Measurements from ENCODE around the gene WEE2. TPM values are rescaled to one million over a fixed set of nuclear protein-coding genes. Genes with fewer than 3 reads are reported as not detected.

The WEE2 gene
- total RNA-seq, 4 donors from 2014 or later, result not detected

GRCh38 chr7:141737836-141738591, 29.9 kb downstream of the WEE2 start, which contains the start of gene SSBP1:
Gene SSBP1, plus strand, starts transcription at chr7:141738358. Its CDS starts 809 bp downstream, at chr7:141739167.
- TF ChIP-seq CTCF (IDR thresholded peaks at IDR 0.05; ENCODE audit: low read depth), result no peak

- TF ChIP-seq CTCF (IDR thresholded peaks at IDR 0.05; ENCODE audit: low read depth), result no peak
These were observed 30.4 kb downstream of the WEE2 start for GRCh38 chr7:141738592-141739013.

GRCh38 chr7:141739250-141739649, 31.1 kb downstream of the WEE2 start:
- no peak for TF ChIP-seq CTCF (IDR thresholded peaks at IDR 0.05; ENCODE audit: low read depth)

- TF ChIP-seq CTCF (IDR thresholded peaks at IDR 0.05; ENCODE audit: low read depth), result no peak
These were observed 34.1 kb downstream of the WEE2 start for GRCh38 chr7:141742229-141742628.

GRCh38 chr7:141744131-141744530, 36.0 kb downstream of the WEE2 start:
- no peak for TF ChIP-seq CTCF (IDR thresholded peaks at IDR 0.05; ENCODE audit: low read depth)

- TF ChIP-seq CTCF (IDR thresholded peaks at IDR 0.05; ENCODE audit: low read depth), result no peak
These were observed 40.2 kb downstream of the WEE2 start for GRCh38 chr7:141748396-141748795.

- TF ChIP-seq CTCF (IDR thresholded peaks at IDR 0.05; ENCODE audit: low read depth), result no peak
These were observed 44.5 kb downstream of the WEE2 start for GRCh38 chr7:141752634-141753033.
